DMS53 treated with DMSO at 0.1 percent for 48 hours (cell line): ENCODE data around the gene PARP16.
A peak's percentile ranks its signal among the peaks of the same experiment; 100 is the strongest.

Experiments used
- DNase-seq: peaks from one replicate; lab custom pipeline; 2025; ENCODE audit not compliant: unreplicated experiment; lab: John Stamatoyannopoulos, UW

Gene PARP16

DNA sequence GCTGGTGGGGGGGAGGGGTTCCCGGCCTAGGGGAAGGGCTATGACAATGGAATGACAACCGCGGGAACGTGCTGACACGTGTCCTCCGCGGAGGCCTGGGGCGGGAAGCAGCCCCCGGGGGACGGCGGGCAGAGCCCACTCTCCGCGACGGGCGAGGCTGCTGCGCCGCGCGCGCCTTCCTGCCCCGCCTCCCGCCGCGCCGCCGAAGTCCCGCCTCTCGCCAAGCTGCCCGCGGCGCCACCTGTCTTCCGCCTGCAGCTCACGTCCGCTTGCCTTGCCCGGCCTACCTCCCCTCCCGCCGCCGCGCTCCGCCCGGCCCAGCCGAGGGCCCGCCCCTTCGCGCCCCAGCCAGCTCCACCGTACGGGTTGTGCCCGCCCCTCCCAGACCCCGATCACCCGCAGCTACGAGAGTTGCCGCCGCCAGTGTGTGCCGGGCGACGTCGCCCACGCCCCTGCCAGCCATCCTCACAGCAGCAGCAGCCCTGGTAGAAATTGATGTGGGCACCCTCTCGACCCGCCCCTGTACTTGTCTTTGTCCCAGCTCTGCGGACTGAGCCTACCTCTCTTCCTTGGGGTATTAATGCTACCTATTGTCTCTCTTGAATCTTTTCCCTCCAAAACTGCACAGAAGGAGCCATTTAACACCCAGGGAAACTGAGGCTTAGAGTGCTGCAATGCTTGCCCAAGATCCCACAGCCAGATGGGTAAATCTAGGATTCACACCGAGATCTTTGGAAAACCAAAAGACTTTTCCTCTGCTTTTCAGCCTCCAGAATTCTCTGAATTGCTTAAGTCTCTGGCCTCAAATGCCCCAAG is at the start of gene PARP16:
TSS of gene PARP16 (minus strand) at position 180 of the 816 bp plus-strand sequence. CDS start 457 bp downstream, outside the sequence.
- DNase-seq = peak; percentile 68

DNA sequence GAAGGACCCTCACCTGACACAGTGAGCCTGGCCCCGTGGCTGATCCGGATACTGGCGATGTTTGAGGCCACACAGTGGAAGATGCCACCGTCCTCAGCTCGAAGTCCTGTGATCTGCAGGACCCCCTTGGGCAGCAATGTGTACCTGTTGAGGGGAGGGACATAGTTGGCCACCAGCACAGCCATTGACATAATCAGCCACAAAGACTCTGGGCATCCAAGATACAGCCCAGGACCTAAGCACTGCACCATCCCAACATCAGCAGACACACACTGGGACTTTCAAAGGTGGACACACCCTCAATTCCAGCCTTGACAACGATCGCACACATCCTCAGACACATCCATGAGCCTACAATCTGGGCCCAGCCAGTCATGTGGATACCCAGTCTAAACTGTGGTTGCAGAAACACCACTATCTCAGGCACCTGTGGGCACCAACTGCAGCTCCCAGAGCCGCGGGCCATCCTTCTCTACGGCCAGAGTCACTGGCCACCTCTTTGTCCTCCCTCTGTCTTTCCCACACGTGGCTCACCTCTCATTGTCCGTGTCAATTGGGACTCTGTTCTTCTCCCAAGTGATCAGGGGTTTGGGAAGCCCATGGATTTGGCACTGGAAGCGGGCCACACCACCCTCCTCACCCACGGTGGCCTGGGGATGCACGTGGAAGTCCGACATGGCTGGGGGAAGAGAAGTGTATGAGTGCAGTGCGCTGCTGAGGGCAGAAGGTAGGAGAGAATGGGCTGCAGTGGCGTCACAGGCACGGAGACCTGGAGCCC is 48.8 kb upstream of the PARP16 start:
- DNase-seq = no peak

GRCh38 chr15:65334586-65335231 is 48.0 kb upstream of the PARP16 start:
- DNase-seq = no peak

- DNase-seq = no peak
Measured at GRCh38 chr15:65333856-65334255, 47.2 kb upstream of the PARP16 start.

GRCh38 chr15:65333148-65333820 is 46.6 kb upstream of the PARP16 start:
- no peak for DNase-seq

- no peak for DNase-seq
Measured at GRCh38 chr15:65332391-65333147, 45.9 kb upstream of the PARP16 start.

- no peak for DNase-seq
Measured at GRCh38 chr15:65331811-65332210, 45.1 kb upstream of the PARP16 start.

DNA sequence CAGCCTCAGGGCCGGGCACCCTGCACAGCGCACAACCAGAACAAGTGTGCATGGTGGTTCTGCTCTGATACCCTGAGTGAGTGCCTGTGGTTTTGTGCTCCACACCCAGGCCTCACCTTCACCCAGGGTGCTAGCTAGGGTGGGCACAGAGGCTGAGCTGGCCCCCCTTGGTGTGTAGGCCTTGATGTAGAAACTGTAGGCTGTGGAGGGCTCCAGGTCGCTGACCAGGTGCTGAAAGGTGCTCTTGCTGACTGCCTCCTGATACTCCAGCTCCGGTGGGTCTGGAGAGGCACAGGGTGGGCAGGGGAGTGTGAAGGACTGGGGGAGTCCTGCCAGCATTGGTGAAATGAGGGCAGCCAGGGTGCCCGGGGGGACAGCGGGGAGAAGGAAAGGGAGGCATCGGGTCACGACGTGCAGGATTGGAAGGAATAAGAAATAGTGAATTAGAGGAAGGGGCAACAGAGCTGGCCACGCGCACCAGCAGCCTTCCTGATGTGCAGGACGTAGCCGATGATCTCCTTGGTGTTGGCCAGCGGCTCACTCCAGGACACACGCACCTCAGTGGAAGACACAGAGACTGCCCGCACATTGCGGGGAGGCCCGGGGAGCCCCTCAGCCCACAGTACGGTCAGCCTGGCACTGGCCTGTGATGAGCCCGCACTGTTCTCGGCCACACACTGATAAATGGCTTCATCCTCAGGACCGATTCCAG is 44.4 kb upstream of the PARP16 start:
- no peak for DNase-seq

GRCh38 chr15:65329984-65330735 is 43.5 kb upstream of the PARP16 start:
- DNase-seq = no peak

DNA sequence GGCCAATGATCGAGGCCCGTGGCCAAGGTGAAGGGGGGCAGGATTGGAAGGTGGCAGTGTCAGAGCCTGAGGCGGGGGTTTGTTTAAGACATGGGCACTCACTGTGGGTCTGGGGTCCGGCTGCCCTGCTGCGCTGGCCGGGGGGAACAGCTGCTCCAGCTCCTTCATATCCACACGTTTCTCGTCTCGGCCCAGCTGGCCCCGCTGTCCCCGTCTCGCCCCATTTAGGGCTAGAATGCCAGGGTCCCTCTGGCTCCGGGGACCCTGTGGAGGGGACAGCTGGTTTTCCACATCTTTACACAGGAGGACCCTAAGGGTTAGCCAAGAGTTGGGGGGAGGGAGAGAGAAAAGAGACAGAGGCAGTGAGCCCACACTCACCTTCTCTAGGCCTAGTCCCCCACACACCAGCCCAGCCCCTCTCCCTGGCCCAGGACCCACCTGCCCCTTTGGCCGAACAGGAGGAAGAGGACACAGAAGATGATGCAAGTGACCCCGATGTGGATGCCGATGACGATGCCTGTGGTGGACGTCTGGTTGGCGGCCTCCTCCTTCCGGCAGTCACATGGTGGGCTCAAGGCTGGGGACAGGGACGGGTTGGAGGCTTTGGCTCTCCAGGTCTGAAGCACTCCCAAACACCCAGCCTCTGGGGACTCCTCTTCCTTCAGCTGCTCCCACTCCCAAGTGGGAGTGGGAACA is 42.8 kb upstream of the PARP16 start:
- no peak for DNase-seq

- no peak for DNase-seq
Measured at GRCh38 chr15:65328506-65329287, 42.0 kb upstream of the PARP16 start.

DNA sequence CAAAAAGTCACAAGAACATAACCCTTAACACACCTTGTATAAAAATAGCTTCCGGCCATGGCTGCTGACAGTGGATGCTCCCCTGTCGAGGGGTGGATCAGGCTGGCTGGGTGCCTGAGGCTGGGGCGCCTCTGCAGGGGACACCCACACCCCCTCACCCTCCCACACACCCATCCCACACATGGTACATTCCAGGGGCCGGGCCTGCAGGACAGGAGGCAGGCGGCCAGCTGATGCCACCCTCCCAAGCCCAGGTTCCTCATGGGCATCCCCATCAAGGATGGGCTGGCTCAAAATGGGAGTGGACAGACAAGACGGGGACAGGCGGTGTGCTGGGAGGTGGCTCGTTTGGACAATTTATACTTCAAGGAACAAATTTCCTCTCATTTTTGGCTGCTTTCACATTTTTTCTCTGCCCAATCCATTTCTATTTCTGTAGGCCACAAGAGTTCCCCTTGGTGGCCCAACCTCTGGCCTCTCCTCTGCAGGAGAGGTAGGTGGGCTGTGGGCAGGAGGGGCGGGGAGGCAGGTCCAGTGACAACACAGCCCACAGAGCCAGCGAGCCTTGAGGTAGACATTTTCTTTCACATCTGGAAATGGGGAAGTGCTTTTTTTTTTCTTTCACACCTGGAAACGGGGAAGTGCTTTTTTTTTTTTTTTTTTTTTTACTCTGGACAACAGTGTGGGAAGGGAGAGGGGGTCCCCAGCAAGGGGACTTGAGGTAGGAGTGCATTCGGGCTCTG is 41.1 kb upstream of the PARP16 start:
- no peak for DNase-seq

- DNase-seq = no peak
Measured at GRCh38 chr15:65326818-65327217, 40.1 kb upstream of the PARP16 start.

DNA sequence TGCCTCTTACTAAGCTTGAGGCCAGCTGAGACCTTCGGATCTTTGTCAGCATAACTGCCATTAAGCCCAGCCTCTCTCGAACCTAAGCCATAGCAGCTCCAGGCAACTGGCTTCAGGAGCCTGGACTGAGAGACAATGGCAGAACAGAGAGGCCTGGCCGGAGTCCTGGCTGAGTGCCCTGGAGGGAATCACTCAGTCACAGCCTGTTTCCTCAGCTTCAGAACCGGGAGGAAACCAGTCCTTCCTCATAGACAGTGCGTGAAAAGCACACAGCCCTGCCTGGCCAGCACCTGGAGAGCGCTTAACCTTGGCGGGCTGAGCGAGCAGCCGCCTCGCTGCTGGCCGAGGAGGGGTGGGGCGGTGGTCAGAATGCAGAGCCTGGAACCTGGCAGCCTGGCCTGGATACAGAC is 39.4 kb upstream of the PARP16 start:
- no peak for DNase-seq

- no peak for DNase-seq
Measured at GRCh38 chr15:65323071-65323511, 36.4 kb upstream of the PARP16 start.

DNA sequence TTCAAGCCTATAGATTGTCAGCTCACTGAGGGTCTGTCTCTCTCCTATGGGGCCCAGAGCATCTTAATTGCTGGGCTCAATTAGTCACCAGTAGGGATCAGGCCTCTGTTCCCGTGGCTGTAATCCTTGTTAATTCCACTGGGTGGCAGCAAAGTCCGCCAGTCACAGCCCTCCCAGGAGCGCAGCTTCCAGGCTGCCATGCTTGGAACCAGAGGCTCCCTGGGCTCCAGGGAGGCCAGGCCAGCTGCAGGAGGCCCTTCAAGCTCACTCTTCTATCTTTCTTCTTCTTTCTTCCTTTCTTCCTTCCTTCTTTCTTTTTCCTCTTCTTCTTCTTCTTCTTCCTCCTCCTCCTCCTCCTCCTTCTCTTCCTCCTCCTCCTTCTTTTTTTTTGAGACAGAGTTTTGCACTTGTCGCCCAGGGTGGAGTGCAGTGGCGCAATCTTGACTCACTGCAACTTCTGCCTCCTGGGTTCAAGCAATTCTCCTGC is 32.2 kb upstream of the PARP16 start:
- peak; percentile 44 for DNase-seq

- DNase-seq = no peak
Measured at GRCh38 chr15:65312400-65312916, 25.8 kb upstream of the PARP16 start.
